Left ventricle myocardium inferior (tissue), 1 donor: ENCODE data around the gene MRPL42. TPM values are rescaled to one million over a fixed set of nuclear protein-coding genes. Genes with fewer than 3 reads are reported as not detected.

Experiments used
- DNase-seq: peaks from one replicate; pipeline ENCODE4 v3.0.0-alpha.2; 2020
- H3K27ac ChIP-seq: fragments of 200-600 bp; replicated peaks from 2 replicates; pipeline ENCODE4 v1.8.0; 2021
- H3K27me3 ChIP-seq: fragments of 200-600 bp; 2 replicates; pipeline ENCODE4 v1.8.0; 2021; ENCODE audit warnings: low read depth
- H3K36me3 ChIP-seq: fragments of 200-600 bp; 2 replicates; pipeline ENCODE4 v1.8.0; 2021
- H3K4me1 ChIP-seq: fragments of 200-600 bp; 2 replicates; pipeline ENCODE4 v1.8.0; 2021
- H3K4me3 ChIP-seq: fragments of 200-600 bp; 2 replicates; pipeline ENCODE4 v1.8.0; 2021; ENCODE audit warnings: mild to moderate bottlenecking, moderate library complexity
- H3K9me3 ChIP-seq: fragments of 200-600 bp; replicated peaks from 2 replicates; pipeline ENCODE4 v1.8.0; 2021
- CTCF ChIP-seq: fragments of 200-600 bp; IDR thresholded peaks from 2 replicates; pipeline ENCODE4 v1.8.0; 2021; ENCODE audit warnings: antibody characterized with exemption, mild to moderate bottlenecking, borderline replicate concordance
- intact Hi-C: fragments of 100-400 bp; cut with micrococcal nuclease; formaldehyde crosslinking; loops from one replicate; pipeline ENCODE4 v1.11.0; 2022
- total RNA-seq: library from RNA; stranded (reverse); fragmentation: NEBNext Ultra II Directional; extraction: Animal tissue kit (Norgen Biotek cat#: 25700); gene quantifications from one replicate; pipeline ENCODE4 v1.2.1, GENCODE V29; 2021
- donor health status: DM: no; HTN: yes; CAD: no; lungs with severe emphysema.

Gene MRPL42
- total RNA-seq, 1 donor from 2014 or later: 47.0 TPM

- Histone ChIP-seq H3K36me3 (no peaks in the 10 kb centered on the region), H3K27me3 (no peaks in the 10 kb centered on the region), H3K4me1 (peaks cover 97% of the 10 kb centered on the region), H3K9me3 (no peaks in the 10 kb centered on the region), H3K27ac (peak overlapping the region; percentile 81), H3K4me3 (peak overlapping the region; percentile 45)
- intact Hi-C loops: no loop called here
- TF ChIP-seq CTCF: no peak
- DNase-seq: no peak
Measured at GRCh38 chr12:93434256-93434865, 33.0 kb upstream of the MRPL42 start.

- peaks cover 93% of the 10 kb centered on the region for H3K4me1 ChIP-seq
- H3K36me3 ChIP-seq: no peaks in the 10 kb centered on the region
- intact Hi-C loops: no loop called here
- H3K4me3 ChIP-seq: no peak overlapping the region
- no peaks in the 10 kb centered on the region for H3K9me3 ChIP-seq
- H3K27ac ChIP-seq: peak overlapping the region; percentile 59
- no peaks in the 10 kb centered on the region for H3K27me3 ChIP-seq
- DNase-seq: no peak
- TF ChIP-seq CTCF: no peak
Measured at GRCh38 chr12:93438266-93439050, 28.9 kb upstream of the MRPL42 start.

GRCh38 chr12:93440043-93440835 is 27.1 kb upstream of the MRPL42 start:
- Histone ChIP-seq H3K27ac (no peak overlapping the region), H3K27me3 (no peaks in the 10 kb centered on the region), H3K36me3 (no peaks in the 10 kb centered on the region), H3K4me1 (peaks cover 75% of the 10 kb centered on the region), H3K4me3 (peak overlapping the region; percentile 98), H3K9me3 (no peaks in the 10 kb centered on the region)
- no peak for TF ChIP-seq CTCF
- no peak for DNase-seq
- intact Hi-C loops: no loop called here

DNA sequence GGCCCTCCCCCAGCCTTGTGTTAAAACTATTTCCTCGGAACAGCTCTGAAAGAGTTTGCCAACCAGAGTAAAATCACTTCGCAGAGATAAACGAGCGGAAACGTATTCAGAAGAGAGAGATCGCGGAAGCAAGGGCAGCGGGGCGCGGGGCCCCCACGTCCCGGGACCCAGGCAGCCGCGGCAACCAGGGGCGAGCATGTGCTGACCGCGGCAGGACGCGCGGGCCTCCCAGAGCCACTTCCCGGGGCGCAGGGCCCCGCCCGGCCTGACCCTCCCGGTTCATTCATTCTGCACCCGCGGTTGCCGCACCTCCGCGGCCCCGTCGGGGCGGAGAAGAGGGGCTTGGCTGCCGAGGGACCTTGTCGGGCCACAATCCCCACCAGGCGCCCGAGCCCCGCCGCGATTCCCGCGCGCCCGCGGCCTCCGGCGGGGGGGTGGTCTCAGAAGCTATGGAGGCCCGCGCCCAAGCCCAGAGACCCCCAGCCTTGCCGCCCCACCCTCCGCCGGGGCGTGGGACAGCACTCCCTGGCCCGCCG is 26.2 kb upstream of the MRPL42 start:
- no peaks in the 10 kb centered on the region for H3K27me3 ChIP-seq
- no peak for TF ChIP-seq CTCF
- H3K27ac ChIP-seq: peak overlapping the region; percentile 93
- peaks cover 66% of the 10 kb centered on the region for H3K4me1 ChIP-seq
- intact Hi-C loops: no loop called here
- no peaks in the 10 kb centered on the region for H3K36me3 ChIP-seq
- peak overlapping the region; percentile 98 for H3K4me3 ChIP-seq
- no peaks in the 10 kb centered on the region for H3K9me3 ChIP-seq
- DNase-seq: peak; percentile 33

GRCh38 chr12:93441617-93442410 is 25.5 kb upstream of the MRPL42 start, which contains the start of gene UBE2N:
UBE2N (minus strand) TSS chr12:93441947; CDS start chr12:93441884, 63 bp downstream.
- peak within 1 kb of the TSS; percentile 98 for H3K4me3 ChIP-seq
- intact Hi-C loops: no loop called here

More at GRCh38 chr12:93441617-93442410, 25.5 kb upstream of the MRPL42 start, which contains the start of gene UBE2N:
- no peak for TF ChIP-seq CTCF
- Histone ChIP-seq H3K4me1 (peaks cover 59% of the 10 kb centered on the region), H3K27me3 (no peaks in the 10 kb centered on the region), H3K27ac (peak within 1 kb of the TSS; percentile 93), H3K36me3 (no peaks in the 10 kb centered on the region), H3K9me3 (no peaks in the 10 kb centered on the region)
- DNase-seq: peak; percentile 96
